ENCODE results near the gene LRRC10B. TPM values are rescaled to one million over a fixed set of nuclear protein-coding genes. Genes with fewer than 3 reads are reported as not detected.

Gene LRRC10B
- polyA plus RNA-seq, 2 of the 4 experiments (the other 2 are of a cell fraction): 0.03 to 0.04 TPM

DNA sequence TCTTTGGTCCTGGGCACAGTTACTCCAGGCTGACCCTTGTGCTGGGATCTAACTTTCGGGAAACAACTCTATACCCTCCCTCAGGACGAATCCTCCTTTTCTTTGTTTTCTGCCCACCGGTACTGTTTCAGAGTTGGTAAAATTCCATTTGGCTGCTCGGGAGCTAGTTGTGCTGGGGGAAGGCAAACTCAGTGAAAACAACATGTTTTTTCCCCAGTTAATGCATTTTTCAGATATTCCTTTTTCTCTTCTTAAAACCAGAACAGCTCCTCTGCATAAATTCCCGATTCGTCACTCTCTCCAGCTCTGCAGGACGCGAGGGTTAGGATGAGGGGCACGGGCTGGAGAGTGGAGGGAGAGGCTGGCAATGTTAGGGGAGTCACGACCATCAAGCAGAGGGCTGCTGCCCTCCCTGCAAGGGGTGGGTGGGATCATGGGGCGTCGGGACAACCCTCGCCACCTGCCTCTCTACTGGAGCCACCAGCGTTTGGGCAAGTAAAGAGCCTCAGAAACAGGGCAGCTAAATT lies 31.3 kb downstream of the LRRC10B start:
- H3K4me1 ChIP-seq: peaks cover 35% of the 10 kb centered on the region
- no peak overlapping the region for H3K27ac ChIP-seq
- H3K4me3 ChIP-seq: no peak overlapping the region
- ATAC-seq (no peak), FAIRE-seq (no peak), DNase-seq (ENCODE audit: low read depth in 1 of 2, low spot score in 1 of 2) (no peak)
- CTCF ChIA-PET: interaction anchor here (0.7 to 2.1 kb wide), 7 partner anchors 8 to 93 kb away, joined by 3 to 13 read pairs (median 3); no protein-coding TSS in a partner anchor
- no peak for TF ChIP-seq NPAS2 (CRISPR knock-in tag; IDR thresholded peaks at IDR 0.05; ENCODE audit: borderline replicate concordance)
- no peak for TF ChIP-seq ZFP36 (IDR thresholded peaks at IDR 0.05; ENCODE audit: borderline replicate concordance, partially characterized antibody)
- TF ChIP-seq RCOR1 (IDR thresholded peaks at IDR 0.05; ENCODE audit: low read depth, low read length): no peak
- TF ChIP-seq EP300 (IDR thresholded peaks at IDR 0.05): no peak
- TF ChIP-seq JUN (IDR thresholded peaks at IDR 0.05): no peak
- TF ChIP-seq EHMT2 (IDR thresholded peaks at IDR 0.05; ENCODE audit: low read depth): no peak
- H3K4me2 ChIP-seq: no peak overlapping the region
- POLR2A ChIA-PET: no interaction called here
- WGBS (ENCODE audit: missing lambda C conversion rate): 71% methylated on average over 13 of the region's 14 CpGs
- H3K9me3 ChIP-seq: no peaks in the 10 kb centered on the region

DNA sequence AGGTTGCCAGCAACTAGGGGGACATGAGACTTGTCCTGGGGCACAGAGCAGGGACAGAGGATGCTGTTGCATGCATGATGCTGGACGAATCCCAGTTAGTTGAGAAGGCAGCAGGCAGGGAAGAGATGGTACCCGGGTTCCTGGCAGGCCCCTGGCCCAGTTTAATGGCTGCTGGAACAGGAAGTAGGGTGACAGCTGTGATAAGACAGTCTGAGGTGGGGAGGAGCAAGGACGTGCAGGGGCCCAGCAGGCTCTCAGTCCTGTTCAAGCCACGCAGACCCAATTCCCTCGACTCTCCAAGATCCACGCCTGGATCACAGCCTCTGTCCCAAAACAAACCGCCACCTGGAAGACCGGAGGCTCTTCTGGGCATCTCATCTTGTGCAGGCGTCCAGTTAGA lies 32.0 kb downstream of the LRRC10B start:
- H3K9me3 ChIP-seq: no peaks in the 10 kb centered on the region
- WGBS (ENCODE audit: missing lambda C conversion rate): 64% methylated on average over 9 of the region's 9 CpGs
- H3K4me2 ChIP-seq: no peak overlapping the region
- ATAC-seq (no peak), DNase-seq (ENCODE audit: low read depth in 1 of 2, low spot score in 1 of 2) (no peak), FAIRE-seq (no peak)
- POLR2A ChIA-PET: no interaction called here
- no peak for TF ChIP-seq ESRRA (IDR thresholded peaks at IDR 0.05; ENCODE audit: borderline replicate concordance, low read length)
- TF ChIP-seq, protein P1, sequence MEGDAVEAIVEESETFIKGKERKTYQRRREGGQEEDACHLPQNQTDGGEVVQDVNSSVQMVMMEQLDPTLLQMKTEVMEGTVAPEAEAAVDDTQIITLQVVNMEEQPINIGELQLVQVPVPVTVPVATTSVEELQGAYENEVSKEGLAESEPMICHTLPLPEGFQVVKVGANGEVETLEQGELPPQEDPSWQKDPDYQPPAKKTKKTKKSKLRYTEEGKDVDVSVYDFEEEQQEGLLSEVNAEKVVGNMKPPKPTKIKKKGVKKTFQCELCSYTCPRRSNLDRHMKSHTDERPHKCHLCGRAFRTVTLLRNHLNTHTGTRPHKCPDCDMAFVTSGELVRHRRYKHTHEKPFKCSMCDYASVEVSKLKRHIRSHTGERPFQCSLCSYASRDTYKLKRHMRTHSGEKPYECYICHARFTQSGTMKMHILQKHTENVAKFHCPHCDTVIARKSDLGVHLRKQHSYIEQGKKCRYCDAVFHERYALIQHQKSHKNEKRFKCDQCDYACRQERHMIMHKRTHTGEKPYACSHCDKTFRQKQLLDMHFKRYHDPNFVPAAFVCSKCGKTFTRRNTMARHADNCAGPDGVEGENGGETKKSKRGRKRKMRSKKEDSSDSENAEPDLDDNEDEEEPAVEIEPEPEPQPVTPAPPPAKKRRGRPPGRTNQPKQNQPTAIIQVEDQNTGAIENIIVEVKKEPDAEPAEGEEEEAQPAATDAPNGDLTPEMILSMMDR (IDR thresholded peaks at IDR 0.05): no peak
- TF ChIP-seq HOXB13 (CRISPR knock-in tag; IDR thresholded peaks at IDR 0.05; ENCODE audit: low read depth): no peak
- no peak for TF ChIP-seq CHD2 (IDR thresholded peaks at IDR 0.05; ENCODE audit: low read length, partially characterized antibody)
- TF ChIP-seq CBX8 (IDR thresholded peaks at IDR 0.05): no peak
- TF ChIP-seq NFE2L2 (conservative IDR thresholded peaks at IDR 0.05; ENCODE audit: low read length): no peak
- no peak for TF ChIP-seq RNF2 (IDR thresholded peaks at IDR 0.05; ENCODE audit: borderline replicate concordance, low read depth)
- no peak for TF ChIP-seq NPAS2 (CRISPR knock-in tag; IDR thresholded peaks at IDR 0.05; ENCODE audit: borderline replicate concordance)
- TF ChIP-seq TP53 (CRISPR knock-in tag; IDR thresholded peaks at IDR 0.05): no peak
- TF ChIP-seq, protein P2, sequence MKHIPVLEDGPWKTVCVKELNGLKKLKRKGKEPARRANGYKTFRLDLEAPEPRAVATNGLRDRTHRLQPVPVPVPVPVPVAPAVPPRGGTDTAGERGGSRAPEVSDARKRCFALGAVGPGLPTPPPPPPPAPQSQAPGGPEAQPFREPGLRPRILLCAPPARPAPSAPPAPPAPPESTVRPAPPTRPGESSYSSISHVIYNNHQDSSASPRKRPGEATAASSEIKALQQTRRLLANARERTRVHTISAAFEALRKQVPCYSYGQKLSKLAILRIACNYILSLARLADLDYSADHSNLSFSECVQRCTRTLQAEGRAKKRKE (CRISPR knock-in tag; IDR thresholded peaks at IDR 0.05; ENCODE audit: low read depth): no peak
- TF ChIP-seq ZC3H11A (IDR thresholded peaks at IDR 0.05): no peak
- TF ChIP-seq EP300 (IDR thresholded peaks at IDR 0.05): no peak
- TF ChIP-seq JUN (IDR thresholded peaks at IDR 0.05): no peak
- TF ChIP-seq, protein P3, sequence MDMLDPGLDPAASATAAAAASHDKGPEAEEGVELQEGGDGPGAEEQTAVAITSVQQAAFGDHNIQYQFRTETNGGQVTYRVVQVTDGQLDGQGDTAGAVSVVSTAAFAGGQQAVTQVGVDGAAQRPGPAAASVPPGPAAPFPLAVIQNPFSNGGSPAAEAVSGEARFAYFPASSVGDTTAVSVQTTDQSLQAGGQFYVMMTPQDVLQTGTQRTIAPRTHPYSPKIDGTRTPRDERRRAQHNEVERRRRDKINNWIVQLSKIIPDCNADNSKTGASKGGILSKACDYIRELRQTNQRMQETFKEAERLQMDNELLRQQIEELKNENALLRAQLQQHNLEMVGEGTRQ (IDR thresholded peaks at IDR 0.05): no peak
- H3K4me3 ChIP-seq: no peak overlapping the region
- H3K4me1 ChIP-seq: peaks cover 35% of the 10 kb centered on the region
- CTCF ChIA-PET: interaction anchor here (0.7 to 5.7 kb wide), 6 partner anchors 9 to 94 kb away, joined by 3 to 56 read pairs (median 5); no protein-coding TSS in a partner anchor
- H3K27ac ChIP-seq: no peak overlapping the region; a peak in 1 of 6 replicates

DNA sequence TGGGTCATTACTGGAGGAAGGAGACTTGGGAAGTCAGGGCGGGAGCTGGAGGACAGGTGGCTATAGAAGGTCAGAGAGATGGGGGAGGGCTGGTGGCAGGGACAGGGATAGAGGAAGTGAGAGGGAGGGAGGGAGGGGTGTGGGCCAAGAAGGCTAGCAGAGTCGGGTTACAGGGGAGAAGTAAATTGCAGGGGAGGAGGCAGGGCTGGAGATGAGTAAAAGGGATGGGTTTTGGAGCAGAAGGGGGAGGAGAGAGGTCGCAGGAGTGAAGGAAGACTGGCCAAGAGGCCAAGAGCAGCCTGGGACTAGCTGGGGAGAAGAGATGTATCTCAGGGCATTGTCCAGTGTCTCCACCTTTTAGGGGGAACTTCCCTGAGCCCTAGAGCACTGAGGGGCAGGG lies 33.0 kb downstream of the LRRC10B start:
- POLR2A ChIA-PET: no interaction called here
- Histone ChIP-seq H3K4me3 (no peak overlapping the region), H3K9me3 (no peaks in the 10 kb centered on the region), H3K27ac (peak overlapping the region in 1 of 2 experiments; percentile 75; a peak in 3 of 6 replicates), H3K4me2 (peak overlapping the region; percentile 26; the same call in 2 of the 3 replicates), H3K4me1 (peaks cover 35% of the 10 kb centered on the region)
- ATAC-seq (peak; percentile 16 to 52; a peak in 3 of 6 replicates), FAIRE-seq (no peak), DNase-seq (ENCODE audit: low read depth in 1 of 2, low spot score in 1 of 2) (peak; percentile 26 to 36)
- 12% methylated on average over 3 of the region's 3 CpGs for WGBS (ENCODE audit: missing lambda C conversion rate)
- CTCF ChIA-PET: interaction anchor here (0.7 to 5.7 kb wide), 7 partner anchors 10 to 86 kb away, joined by 3 to 56 read pairs (median 7); no protein-coding TSS in a partner anchor
- TF ChIP-seq HEYL (CRISPR knock-in tag; IDR thresholded peaks at IDR 0.05) (no peak), MAFK (IDR thresholded peaks at IDR 0.05; ENCODE audit: partially characterized antibody) (no peak), CHD2 (IDR thresholded peaks at IDR 0.05; ENCODE audit: low read length, partially characterized antibody) (no peak), TP53 (CRISPR knock-in tag; IDR thresholded peaks at IDR 0.05) (no peak), RCOR1 (IDR thresholded peaks at IDR 0.05; ENCODE audit: low read depth, low read length) (no peak), ZC3H11A (IDR thresholded peaks at IDR 0.05) (no peak), EP300 (IDR thresholded peaks at IDR 0.05) (no peak), ZFP36 (IDR thresholded peaks at IDR 0.05; ENCODE audit: borderline replicate concordance, partially characterized antibody) (no peak), SMC3 (IDR thresholded peaks at IDR 0.05) (no peak), CEBPB (IDR thresholded peaks at IDR 0.05) (no peak), ZSCAN20 (CRISPR knock-in tag; IDR thresholded peaks at IDR 0.05) (no peak), HDAC2 (IDR thresholded peaks at IDR 0.05) (no peak), HOXB5 (CRISPR knock-in tag; IDR thresholded peaks at IDR 0.05) (no peak), FOXS1 (CRISPR knock-in tag; IDR thresholded peaks at IDR 0.05) (no peak), POLR2AphosphoS2 (conservative IDR thresholded peaks at IDR 0.05; ENCODE audit: low read length) (no peak)
- TF ChIP-seq, protein P3 (IDR thresholded peaks at IDR 0.05): no peak
- TF ChIP-seq, protein P4, sequence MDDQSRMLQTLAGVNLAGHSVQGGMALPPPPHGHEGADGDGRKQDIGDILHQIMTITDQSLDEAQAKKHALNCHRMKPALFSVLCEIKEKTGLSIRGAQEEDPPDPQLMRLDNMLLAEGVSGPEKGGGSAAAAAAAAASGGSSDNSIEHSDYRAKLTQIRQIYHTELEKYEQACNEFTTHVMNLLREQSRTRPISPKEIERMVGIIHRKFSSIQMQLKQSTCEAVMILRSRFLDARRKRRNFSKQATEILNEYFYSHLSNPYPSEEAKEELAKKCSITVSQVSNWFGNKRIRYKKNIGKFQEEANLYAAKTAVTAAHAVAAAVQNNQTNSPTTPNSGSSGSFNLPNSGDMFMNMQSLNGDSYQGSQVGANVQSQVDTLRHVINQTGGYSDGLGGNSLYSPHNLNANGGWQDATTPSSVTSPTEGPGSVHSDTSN (IDR thresholded peaks at IDR 0.05): no peak
- TF ChIP-seq, protein P5, sequence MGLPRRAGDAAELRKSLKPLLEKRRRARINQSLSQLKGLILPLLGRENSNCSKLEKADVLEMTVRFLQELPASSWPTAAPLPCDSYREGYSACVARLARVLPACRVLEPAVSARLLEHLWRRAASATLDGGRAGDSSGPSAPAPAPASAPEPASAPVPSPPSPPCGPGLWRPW (IDR thresholded peaks at IDR 0.05): no peak
